Activated CD8-positive, alpha-beta memory T cell treated with anti-CD3 and anti-CD28 coated beads, Interleukin-2, amount 50 U/mL, for 1 hour (primary cell): ENCODE results near the gene PDXK.
A peak's percentile ranks its signal among the peaks of the same experiment; 100 is the strongest.

Experiments
- DNase-seq: peaks from one replicate; pipeline ENCODE4 v3.0.0-alpha.2; 2020; ENCODE audit errors: extremely low read depth

PDXK gene

DNA sequence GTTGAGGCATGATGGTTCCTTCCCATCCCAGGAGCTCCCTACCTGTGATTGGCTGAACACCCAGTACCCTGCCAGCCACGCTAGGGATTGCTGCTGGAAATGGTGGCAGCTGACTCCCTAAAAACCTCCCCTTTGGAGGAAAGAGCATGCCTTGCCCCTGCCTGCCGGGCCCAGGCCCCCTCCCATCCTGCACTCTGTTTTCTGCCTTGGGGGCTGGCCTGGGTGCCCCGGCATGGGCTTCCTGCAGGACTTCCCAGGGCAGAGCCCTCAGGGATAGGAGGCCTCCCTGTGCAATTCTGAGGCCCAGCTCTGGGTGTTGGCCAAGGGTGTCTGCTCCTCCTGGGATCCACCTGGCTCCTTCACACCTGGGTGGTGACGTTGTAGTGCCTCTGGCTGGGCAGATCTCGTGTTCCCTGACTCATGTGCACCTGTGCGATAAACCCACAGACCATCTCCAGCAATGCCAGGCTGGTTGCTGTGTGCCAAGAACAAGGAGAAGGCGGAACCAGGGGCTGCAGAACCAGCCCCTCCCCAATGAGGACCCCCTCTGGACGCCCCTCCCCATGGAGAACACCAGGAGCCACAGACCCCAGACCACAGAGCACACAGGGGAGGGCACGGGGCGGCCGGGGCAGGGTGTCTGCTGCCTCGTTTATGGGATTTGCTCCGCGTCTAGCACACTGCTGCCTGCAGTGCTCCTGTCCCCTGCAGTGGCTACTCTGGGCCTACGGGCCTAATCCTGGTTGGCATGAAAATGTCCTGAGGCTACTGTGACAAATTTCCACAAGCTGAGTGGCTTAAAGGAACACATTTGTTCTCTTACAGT, 43.6 kb downstream of the PDXK start:
- DNase-seq = no peak

DNA sequence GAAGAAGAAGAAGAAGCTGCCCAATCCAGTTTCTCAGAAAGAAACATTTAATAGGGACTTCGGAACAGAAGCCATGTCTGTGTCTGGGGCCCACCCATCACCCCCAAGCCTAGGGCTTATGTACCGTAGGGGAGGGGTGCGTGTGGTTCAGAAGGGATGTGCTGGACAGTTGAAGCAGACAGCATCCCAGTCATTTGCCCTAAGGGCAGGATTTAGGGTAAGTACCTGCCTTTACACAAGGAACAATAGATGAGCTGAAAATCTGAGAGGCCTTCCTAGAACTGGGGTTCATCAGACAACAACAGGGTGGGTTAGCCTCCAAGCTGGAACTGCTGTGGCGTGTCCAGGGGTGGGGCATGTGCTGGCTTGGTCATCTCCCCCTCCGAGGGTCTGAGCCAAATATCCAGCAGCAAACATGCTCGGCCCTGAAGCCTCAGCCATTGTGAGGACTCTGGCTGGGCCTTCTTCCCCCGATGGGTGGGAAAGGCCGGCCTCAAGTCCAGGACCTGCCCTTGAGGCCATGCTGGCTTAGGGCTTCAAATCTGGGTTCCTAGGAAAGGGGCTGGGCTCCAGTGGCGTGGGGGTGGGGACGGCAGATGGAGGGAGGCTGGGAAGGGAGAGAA, 45.1 kb downstream of the PDXK start:
- no peak for DNase-seq

DNA sequence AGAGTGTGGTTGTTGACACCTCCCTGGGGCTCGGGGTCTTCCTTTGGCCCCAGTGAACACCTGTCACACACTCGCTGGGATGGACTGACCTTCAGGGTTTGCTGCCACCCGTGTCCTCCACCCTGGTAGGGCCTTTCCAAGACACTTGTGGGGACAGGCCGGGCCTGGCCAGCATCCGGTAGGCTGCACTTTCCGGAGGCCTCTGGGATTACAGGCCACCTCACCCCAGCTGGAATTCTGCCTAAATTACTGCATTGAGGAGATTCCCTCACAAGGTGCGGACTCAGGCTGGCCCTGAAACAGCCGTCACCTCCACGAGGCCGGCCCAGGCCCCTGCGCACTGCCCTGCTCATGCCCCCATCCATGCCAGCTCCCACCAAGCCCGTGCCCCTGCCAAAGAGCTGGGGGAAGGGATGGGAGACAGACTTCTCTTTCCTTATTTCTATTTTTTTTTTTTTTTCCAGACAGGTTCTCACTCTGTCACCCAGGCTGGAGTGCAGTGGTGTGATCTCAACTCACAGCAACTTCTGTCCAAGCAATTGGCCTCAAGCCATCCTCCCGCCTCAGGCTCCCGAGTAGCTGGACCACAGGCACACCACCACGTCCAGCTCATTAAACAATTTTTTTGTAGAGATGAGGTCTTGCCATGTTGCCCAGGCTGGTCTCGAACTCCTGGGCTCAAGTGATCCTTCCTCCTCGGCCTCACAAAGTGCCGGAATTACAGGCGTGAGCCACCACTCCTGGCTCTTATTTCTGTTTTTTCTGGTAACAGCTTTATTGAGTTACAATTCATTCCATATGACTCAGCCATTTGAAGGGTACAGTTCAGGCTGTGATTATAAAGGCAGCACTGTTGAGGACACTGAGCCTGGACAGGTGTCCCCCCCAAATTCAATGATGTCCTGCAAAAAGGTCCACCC, 45.9 kb downstream of the PDXK start:
- no peak for DNase-seq

DNA sequence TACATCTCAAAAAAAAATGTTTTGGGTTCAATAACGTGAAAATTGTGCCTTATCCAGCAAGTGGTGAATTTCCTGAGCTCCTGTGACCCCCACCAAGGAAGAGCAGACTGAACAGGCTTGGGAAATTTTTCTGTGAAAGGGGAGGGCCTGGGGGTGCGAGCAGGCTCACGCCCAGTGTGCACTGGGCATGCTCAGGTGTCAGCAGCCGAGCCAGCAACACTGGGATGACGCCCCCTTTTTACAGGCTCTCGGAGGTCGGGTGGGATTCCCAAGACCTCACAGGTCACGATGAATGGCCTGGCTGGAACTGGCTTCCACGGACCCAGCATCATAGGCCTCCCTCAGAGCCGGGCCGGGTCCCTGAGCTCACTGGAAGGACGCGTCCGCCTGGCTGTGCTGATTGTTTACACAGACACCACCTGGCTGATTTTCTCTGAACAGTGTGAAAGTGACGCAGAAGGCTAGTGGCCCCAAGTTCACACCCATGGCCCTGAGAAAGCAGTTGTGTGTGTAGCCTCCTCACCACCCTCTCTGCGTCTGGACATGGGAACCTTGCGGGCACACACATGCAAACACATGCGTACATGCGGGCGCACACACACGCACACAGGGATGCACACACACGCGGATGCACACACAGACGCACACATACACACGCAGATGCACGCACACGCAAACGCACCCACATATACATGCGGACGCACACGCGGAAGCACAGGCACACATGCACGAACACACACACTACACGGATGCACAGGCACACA, 48.0 kb downstream of the PDXK start:
- DNase-seq = no peak

DNA sequence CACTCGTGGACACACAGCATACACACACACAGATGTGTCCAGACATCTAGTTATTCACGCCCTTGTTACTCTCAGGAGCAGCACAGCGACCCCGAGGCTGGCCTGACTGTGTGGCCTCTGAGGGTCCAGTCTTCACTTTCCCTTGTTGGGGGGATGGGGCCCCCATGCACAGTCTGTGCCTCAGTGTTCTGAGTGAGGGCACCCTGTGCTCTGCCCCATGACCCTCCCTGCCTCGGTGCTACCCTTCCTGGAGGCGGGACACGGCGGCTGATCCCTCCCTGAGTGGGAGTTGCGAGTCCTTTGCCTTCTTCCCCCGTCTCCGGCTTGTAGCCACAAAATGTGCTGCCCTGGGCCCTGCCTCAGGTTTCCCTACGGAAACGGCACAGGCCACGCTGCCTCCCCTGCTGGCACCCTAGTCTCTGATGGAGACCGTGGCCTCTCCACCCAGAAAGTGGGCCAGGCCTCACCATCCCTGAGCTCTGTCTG, 48.6 kb downstream of the PDXK start:
- DNase-seq = no peak

DNA sequence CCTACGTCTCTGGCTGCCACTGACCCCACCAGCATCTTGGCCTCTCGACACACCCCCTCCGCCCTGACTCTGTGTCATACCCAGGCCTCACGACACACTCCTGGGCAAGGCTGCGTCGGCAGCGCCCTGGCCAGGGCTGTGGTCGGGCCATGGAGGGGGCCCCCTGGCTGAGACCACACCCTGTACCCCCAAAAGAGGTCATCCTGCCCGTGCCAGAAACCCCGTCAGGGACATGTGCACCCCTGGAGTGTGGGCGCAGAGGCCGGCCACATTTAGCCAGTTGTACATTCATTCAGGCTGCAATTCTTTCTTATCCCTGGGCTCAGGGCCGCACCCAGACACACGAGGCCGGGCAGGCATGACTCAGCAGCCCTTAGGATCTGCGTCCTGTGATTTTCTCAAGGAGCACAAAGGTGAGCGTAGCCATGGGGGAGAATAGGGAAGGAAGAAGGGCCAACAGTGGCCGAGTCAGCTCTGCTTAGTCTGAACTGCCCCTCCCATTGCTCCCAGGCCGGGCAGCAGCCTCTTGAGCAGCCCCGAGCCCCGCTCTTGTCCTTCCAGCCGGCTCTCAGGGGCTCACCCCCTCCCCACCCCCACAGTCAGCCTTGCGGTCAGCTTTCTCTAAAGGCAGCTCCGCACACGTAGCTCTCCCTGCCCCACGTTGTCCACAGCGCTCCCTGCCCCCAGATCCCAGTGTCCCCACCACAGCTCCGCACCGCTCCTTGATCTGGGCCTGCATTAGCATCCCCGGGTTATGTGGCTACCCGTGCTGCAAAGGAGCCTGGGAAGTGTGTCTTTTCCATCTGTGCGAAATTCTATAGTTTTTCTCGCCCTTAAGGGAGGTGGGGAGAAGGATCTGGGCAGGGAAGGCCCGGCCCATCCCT, 49.3 kb downstream of the PDXK start:
- no peak for DNase-seq

DNA sequence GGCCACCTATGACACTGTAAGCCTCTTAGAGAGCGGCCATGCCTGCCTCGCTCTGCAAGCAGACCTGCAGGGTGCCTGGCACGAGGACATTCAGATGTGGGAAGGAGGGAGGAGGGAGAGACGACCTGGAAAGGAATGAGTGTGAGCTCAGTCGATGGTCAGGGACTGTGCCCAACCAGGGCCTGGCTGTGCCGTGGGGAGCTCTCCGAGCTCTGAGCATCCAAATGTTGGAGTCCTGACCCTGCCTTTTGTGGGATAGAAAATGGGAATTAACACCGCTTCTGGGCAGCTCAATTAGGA, 49.9 kb downstream of the PDXK start:
- DNase-seq = no peak

DNA sequence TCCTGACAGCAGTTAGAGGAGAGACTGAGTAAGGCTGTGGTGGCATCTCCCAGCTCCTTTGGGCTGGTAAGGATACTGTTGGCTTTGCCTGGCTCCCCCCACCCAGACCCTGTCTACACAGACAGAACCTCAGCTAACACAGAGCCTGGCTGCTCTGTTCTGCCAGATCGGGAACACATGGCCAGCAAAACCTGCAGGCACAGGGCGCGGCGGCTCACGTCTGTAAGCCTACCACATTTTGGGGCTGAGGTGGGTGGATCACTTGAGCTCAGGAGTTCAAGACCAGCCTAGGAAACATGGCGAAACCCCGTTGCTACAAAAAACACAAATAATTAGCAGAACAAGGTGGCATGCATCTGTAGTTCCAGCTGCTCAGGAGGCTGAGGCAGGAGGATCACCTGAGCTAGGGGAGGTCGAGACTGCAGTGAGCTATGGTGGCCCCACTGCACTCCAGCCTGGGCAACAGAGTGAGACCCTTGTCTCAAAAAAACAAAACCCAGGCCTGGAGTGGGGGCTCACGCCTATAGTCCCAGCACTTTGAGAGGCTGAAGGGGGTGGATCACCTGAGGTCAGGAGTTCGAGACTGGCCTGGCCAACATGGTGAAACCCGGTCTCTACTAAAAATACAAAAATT, 50.5 kb downstream of the PDXK start:
- DNase-seq = no peak

DNA sequence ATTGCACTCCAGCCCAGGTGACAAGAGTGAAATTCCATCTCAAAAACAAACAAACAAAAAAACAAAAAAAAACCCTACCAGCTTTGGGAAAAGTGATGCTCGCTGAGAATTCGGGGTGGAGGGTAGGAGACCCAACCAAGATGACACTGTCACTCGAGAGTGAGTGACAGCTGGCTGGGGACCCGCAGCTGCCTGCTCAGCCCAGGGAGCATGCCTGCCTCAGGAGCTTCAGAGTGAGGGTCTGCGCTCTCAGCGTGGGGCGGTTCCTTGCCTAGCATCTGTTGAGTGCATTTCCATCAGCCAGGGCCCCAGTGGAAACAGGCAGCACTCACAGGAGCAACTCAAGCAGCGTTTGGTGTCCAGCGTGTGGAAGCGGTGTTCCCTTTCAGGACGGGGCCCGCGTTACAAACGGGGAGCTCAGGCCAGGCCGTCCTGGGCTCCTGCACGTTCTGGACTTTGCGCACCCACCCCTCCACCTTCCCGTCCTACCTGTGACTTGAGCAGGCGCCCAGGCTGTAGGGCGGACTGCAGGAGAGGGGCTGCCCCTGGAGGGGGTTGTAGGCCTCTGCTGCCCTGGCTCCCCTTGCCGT, 51.2 kb downstream of the PDXK start:
- DNase-seq = no peak

DNA sequence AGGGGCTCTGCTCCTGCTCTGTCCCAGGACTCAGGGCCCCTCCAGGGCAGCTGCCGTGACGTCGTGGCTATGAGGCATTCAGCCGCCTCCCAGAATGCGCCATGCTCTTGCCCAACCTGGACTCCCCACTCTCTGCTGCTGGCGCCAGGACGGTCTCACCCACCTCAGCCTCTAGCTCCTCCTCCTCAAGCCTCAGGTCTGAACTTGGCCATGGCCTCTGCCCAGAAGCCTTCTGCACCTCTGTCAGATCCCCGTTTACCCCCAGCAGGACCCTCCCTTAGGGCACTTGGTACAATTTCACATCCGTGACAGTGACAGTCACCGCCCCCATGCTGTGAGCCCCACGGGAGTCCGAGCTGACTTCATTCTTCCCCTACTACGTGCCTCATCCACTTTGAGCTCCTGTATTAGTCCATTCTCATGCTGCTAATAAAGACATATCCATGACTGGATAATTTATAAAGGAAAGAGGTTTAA, 52.3 kb downstream of the PDXK start:
- no peak for DNase-seq

DNA sequence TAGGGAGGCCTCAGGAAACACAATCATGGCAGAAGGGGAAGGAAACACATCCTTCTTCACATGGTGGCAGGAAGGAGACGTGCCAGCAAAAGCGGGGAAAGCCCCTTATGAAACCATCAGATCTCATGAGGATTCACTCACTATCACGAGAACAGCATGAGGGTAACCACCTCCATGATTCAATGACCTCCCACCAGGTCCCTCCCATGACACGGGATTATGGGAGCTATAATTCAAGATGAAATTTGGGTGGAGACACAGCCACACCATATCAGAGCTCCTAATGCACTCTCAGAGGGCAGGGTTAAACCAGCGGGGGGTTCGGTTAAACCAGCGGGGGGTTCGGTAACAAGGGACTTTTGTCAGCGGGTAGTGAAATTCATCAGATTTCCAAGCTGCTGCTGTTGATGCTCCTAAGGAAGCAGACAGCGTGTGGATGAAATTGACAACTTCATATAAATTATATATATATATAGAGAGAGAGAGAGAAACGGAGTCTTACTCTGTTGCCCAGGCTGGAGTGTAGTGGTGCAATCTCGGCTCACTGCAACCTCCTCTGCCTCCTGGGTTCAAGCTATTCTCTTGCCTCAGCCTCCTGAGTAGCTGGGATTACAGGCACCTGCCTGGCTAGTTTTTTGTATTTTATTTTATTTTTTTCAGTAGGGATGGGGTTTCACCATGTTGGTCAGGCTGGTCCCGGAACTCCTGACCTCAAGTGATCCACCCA, 52.9 kb downstream of the PDXK start:
- DNase-seq = no peak

DNA sequence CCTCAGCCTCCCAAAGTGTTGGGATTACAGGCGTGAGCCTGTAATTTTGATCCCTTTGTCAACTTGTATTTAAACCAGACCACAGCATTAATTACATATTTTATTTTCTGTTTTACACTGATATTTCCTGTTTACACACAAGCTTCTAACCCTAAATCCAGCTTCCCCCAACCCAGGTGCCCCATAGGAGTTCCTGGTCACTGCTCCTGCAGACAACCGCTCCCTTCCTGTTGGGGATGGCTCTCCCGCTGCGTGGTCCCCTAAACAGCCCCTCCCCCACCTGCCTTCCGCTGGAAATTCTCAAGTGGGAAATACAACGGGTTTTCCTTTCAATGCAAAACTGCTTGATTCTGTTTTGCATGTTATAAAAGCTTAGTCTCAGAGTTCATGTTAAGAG, 53.5 kb downstream of the PDXK start:
- no peak for DNase-seq

DNA sequence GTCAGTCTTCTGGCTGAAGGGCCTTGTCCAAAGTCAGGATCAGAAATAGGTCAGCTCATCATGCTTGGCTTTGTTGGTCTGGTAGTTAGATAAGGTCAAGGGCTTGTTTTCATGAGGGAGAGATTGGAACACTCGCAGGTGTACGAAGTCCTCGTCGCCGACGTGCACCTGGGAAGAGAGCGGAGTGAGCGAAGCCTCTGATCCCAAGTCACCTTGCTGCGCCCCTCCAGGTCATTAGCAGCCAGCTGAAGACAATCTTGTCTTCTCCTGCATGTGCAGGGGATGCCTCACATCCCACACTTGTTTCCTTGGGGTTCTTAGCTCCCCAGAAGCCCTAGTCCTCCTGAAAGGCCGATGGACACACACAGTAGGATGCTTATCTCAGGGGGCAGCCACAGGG, 55.2 kb downstream of the PDXK start:
- DNase-seq = no peak

DNA sequence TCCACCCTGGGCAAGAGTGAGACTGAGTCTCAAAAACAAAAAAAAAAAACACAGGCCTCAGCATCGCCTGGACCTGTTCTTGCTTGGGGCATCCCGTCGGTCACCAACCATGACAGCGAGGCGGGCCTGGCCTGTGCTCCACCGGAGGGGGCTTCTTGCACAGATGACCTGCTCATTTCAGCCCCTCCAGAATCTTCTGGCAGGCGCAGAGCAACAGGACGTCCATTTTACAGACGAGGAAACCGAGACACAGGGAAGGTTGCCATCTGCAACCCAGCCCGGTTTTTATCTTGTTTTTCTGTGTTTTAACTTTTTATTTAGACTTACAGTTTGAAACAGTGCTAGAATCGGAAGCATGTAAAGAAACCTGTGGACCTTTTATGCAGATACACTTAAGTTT, 56.3 kb downstream of the PDXK start:
- DNase-seq = no peak

DNA sequence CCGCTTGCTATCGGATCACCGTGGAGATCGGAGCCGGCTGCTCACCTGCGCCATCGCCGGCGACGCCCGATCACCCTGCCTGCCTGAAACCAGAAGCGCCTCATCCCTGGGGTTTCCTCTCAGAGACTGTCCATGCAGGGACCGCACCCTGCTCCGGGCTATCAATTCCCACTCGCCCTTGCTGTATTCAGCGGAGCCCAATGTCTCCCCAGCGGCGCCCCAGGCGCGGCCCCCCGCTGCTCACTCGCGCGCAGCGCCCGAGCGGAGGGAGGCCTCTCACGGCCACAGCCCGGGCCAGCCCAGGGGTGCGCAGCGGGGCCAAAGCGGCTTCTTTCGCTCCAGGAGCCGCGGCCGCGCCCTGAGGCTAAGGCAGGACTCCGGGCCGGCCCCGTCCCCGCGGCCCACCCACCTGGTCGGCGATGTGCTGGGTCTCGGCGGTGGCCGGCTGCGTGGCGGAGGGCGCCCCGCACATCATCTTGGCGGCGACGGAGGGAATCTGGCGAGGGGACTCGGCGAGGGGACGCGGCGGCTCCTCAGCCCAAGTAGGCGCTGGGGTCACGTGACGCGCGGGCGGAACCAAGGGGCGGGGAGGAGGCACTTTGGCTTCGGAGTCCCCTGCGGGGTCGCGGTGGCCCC, 57.0 kb downstream of the PDXK start, which contains the start of gene CSTB:
Gene CSTB (minus strand): TSS at position 514 of the 636 bp plus-strand sequence. CDS start 39 bp downstream, at position 475.
- peak; percentile 50 for DNase-seq

DNA sequence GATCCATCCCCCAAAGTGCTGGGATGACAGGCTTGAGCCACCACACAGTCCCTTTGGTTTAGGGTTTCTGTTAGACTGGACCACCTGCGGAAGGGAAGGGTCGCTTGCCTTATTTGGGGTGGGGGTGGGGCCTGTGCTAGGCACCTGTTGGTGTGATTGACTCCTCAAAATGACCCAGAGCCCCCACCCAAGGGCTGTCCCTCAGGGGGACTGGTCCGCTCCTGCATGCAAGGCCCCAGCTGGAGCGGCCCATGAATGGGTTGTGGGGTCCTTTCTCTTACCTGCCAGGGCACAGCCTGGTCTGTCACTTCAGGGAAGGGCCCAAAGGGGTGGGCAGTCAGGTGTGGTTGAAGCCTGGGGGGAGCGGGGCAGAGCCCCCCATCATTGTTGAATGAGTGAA, 59.0 kb downstream of the PDXK start:
- no peak for DNase-seq

DNA sequence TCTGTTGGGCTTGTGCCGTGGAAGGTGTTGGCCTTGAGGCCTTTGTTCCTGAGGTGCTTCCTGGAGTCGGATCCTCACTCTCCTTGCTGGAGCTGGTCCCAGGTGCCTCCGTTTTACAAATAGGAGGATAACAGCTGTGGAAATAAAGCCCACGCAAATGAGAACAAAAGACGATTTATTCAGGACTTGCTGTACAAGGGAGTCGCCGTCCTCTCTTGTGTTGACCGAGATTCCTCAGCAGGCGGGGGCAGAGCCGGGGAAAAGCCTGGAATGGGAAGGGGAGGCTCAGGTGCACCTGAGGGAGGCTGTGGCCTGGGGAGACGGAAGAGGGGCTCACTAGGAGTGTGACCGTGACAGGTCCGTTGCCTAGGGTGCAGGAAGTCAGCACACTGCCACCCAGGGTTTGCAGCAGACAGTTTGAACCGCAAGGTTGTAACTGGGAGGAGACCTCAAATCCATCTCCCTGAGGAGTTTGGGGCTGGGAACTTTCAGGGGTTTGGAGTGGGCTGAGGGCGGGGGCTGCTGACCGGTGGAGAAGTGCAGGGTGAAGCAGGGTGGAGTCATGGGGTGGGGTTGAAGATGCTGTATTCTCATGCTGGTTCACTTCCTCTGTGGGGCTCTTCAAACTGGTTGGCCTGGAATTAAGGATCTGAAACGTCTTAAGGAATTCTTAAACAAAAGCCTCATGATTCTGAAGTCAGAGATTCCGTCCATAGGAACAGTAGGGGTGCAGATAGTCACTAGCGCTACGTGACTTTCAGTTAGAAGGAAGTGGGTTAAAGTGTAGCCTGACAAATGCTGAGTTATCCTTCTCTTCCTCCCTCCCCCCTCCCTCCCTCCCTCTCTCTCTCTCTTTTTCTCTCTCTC, 59.8 kb downstream of the PDXK start:
- DNase-seq = no peak
